SJSA1 (cell line): Measurements from ENCODE around the gene AGTR1. TPM values are rescaled to one million over a fixed set of nuclear protein-coding genes. Genes with fewer than 3 reads are reported as not detected.

Experiments
- DNase-seq, 2 experiments: peaks; one replicate each; pipeline ENCODE4 v3.0.0-alpha.2; 2015 to 2020; ENCODE audit warnings: low spot score in 2 of 2, low read depth in 1 of 2
- H3K27ac ChIP-seq: fragments of 250-450 bp; sonication (Bioruptor Pico); 2 replicates; pipeline ENCODE4 v1.5.1; 2020; ENCODE audit warnings: mild to moderate bottlenecking, moderate library complexity
- H3K27me3 ChIP-seq: fragments of 250-450 bp; sonication (Bioruptor Pico); replicated peaks from 2 replicates; pipeline ENCODE4 v1.5.1; 2020; ENCODE audit warnings: mild to moderate bottlenecking, moderate library complexity
- H3K36me3 ChIP-seq: fragments of 250-450 bp; sonication (Bioruptor Pico); 2 replicates; pipeline ENCODE4 v1.5.1; 2020; ENCODE audit warnings: mild to moderate bottlenecking
- H3K4me1 ChIP-seq: fragments of 250-450 bp; sonication (Bioruptor Pico); replicated peaks from 2 replicates; pipeline ENCODE4 v1.6.1; 2021; ENCODE audit warnings: mild to moderate bottlenecking
- H3K4me3 ChIP-seq: fragments of 250-450 bp; sonication (Bioruptor Pico); 2 replicates; pipeline ENCODE4 v1.5.1; 2020; ENCODE audit warnings: mild to moderate bottlenecking
- H3K9me3 ChIP-seq: fragments of 250-450 bp; sonication (Bioruptor Pico); replicated peaks from 2 replicates; pipeline ENCODE4 v1.5.1; 2020; ENCODE audit warnings: mild to moderate bottlenecking
- total RNA-seq: library from RNA; depleted of rRNA; stranded (reverse); fragments of >200 nt; shearing (Covaris generic); gene quantifications from 2 replicates; pipeline ENCODE4 v1.2.3, GENCODE V29; 2014; rRNA removed

The AGTR1 gene
- total RNA-seq, 1 experiment from 2014 or later, result not detected

DNA sequence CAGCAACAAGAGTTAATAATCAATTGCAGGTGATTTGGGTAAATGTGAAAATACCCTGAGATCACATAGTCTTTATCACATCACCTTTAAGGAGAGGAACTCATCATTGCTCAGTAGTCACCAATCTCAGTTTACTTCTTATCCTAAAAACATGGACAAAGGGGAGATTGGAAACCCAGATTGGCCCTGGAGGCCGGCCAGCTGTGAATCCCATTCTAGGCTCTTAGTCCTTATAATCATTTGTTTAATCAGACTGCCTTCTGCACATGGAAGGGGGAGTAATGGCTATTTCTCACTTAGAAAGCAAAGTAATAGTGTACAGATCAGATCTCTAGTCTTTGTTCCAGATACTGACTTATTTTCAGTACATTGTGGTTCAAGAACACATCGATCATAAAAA lies 92.7 kb downstream of the AGTR1 start:
- H3K4me1 ChIP-seq, result no peaks in the 10 kb centered on the region
- H3K27me3 ChIP-seq, result 0 out of 2 replicates have a peak, but pooled peaks cover 4% of the 10 kb centered on the region
- DNase-seq, result no peak
- H3K9me3 ChIP-seq, result no peaks in the 10 kb centered on the region
- no peaks in the 10 kb centered on the region for H3K36me3 ChIP-seq
- H3K27ac ChIP-seq, result no peak overlapping the region
- no peak overlapping the region for H3K4me3 ChIP-seq

DNA sequence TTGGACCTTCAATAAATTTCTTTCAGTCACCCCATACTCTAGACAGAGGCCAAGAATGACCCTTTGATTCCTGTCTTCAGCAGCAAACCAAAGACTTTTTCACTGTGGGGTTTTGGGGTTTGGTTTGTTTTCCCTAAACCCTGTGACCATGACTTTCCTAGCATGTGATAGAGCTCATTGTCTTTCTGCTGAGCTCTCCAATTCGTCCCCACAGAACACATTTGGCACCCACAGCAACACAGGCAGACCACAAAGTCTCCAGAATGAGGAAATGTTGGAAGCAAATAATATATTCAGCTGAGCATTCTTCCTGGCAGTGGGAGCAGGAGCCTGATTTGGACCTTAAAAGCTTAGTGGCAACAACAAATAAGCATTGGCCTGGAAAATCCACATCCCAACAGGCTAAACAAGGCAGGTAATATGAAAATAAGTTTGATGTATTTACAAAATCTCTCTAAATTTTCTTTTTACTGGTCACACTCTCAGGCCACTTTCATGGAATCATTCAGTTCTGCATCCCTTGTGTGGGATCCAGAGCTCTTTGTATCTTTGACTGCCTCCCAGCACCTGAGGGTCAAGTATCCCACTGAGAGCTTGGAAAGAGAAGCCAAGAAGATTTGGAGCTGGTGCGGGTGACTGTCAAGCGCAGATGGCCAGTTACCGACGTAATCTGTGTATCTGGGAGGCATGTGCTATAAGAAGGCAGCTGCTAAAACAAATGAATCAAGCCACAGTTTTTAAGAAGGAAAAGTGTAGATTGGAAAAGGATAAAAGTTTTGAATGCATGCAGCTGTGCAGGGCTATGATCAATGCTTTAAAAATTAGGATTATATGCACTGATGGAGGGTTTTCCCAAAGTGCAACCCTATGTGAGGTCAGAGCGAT lies 93.4 kb downstream of the AGTR1 start:
- Histone ChIP-seq H3K27ac (no peak overlapping the region), H3K4me1 (no peaks in the 10 kb centered on the region)

DNA sequence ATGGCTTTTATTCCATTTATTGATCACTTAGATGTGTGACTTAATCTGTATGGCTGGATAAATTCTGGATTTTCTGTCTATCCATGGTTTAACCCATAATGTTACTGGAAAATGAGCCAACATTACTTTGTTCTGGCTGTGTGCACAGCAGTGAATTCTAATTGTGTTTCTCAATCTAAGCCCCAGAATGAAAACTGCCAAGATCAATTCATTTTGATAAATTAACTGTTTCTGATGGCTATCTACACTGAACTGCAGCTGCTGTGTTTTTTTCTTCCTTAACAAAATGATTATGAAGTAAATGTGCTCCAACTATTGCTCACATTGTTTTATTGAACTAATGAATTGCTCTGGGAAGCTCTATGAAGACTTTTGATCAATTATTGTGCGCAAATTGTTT lies 94.2 kb downstream of the AGTR1 start:
- Histone ChIP-seq H3K4me3 (no peak overlapping the region), H3K27ac (no peak overlapping the region), H3K27me3 (0 out of 2 replicates have a peak, but pooled peaks cover 4% of the 10 kb centered on the region), H3K36me3 (no peaks in the 10 kb centered on the region), H3K9me3 (no peaks in the 10 kb centered on the region), H3K4me1 (no peaks in the 10 kb centered on the region)
- no peak for DNase-seq

More for the DNA sequence above, 93.4 kb downstream of the AGTR1 start:
- H3K4me3 ChIP-seq, result no peak overlapping the region
- no peak for DNase-seq
- H3K9me3 ChIP-seq, result no peaks in the 10 kb centered on the region
- no peaks in the 10 kb centered on the region for H3K36me3 ChIP-seq
- 0 out of 2 replicates have a peak, but pooled peaks cover 4% of the 10 kb centered on the region for H3K27me3 ChIP-seq

DNA sequence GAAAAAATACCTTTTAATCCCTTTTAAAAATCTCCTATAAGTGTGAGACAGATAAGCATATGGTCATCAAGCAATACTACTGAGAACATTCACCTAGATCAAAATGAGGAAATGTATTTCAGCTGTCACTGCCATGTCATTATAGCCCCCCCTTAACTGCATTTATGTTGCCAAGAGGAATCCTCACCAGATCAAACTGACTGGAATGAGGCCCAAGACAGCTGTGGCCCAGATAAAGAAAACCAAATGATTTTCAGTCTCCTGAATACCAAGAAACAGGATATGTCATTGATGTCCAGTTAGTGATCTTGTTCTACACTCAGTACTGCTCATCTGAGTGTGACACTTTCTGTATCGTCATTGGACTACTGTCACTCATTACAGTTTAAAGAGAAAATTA lies 94.8 kb downstream of the AGTR1 start:
- H3K4me3 ChIP-seq, result no peak overlapping the region
- H3K27me3 ChIP-seq, result no peaks in the 10 kb centered on the region
- H3K27ac ChIP-seq, result no peak overlapping the region
- no peaks in the 10 kb centered on the region for H3K36me3 ChIP-seq
- H3K4me1 ChIP-seq, result no peaks in the 10 kb centered on the region
- H3K9me3 ChIP-seq, result no peaks in the 10 kb centered on the region
- no peak for DNase-seq

Other genes with a start within 250 kb of the AGTR1 start
- not detected in 2 replicates for gene CPB1, start 129.9 kb downstream of the AGTR1 start, total RNA-seq
- gene CPA3, start 167.4 kb downstream of the AGTR1 start, total RNA-seq, result 0.08 TPM in 1 of 2 replicates, not detected in the other